K562 (cell line): ENCODE measurements around the gene ZNF768. TPM values are rescaled to one million over a fixed set of nuclear protein-coding genes. Genes with fewer than 3 reads are reported as not detected.
A peak's percentile ranks its signal among the peaks of the same experiment; 100 is the strongest.

Source experiments
- DACH1 ChIP-seq: fragments of 450-650 bp; IDR thresholded peaks from 2 replicates; pipeline ENCODE4 v1.6.1; 2018; ENCODE audit not compliant: partially characterized antibody
- ERF ChIP-seq: fragments of 450-650 bp; formaldehyde crosslinking; IDR thresholded peaks from 2 replicates; pipeline ENCODE4 v1.4.0; 2020; ENCODE audit warnings: mild to moderate bottlenecking, mixed read lengths
- HINFP ChIP-seq: fragments of 450-650 bp; conservative IDR thresholded peaks from 2 replicates; pipeline ENCODE4 v1.6.1; 2016; ENCODE audit warnings: missing genetic modification characterization, low read depth, mild to moderate bottlenecking, control low read depth, missing compliant biosample characterization
- L3MBTL2 ChIP-seq: fragments of 450-650 bp; IDR thresholded peaks from 2 replicates; pipeline ENCODE4 v1.6.1; 2016; ENCODE audit warnings: mild to moderate bottlenecking, moderate library complexity
- MECOM ChIP-seq: fragments of 250-450 bp; sonication (Bioruptor Pico); IDR thresholded peaks from 2 replicates; pipeline ENCODE4 v1.8.0; 2022; ENCODE audit warnings: inconsistent platforms
- MITF ChIP-seq: IDR thresholded peaks from 2 replicates; pipeline ENCODE4 v1.6.1; 2014; ENCODE audit warnings: antibody characterized with exemption
- NCOA6 ChIP-seq: fragments of 450-650 bp; IDR thresholded peaks from 2 replicates; pipeline ENCODE4 v1.6.1; 2017; ENCODE audit warnings: mild to moderate bottlenecking
- PML ChIP-seq: IDR thresholded peaks from 2 replicates; pipeline ENCODE4 v1.6.1; 2012; ENCODE audit warnings: low read length, inconsistent platforms
- RFX1 ChIP-seq: fragments of 450-650 bp; IDR thresholded peaks from 2 replicates; pipeline ENCODE4 v1.6.1; 2016; ENCODE audit warnings: mild to moderate bottlenecking, moderate library complexity
- SMARCC2 ChIP-seq: fragments of 450-650 bp; IDR thresholded peaks from 2 replicates; pipeline ENCODE4 v1.6.1; 2017; ENCODE audit warnings: antibody characterized with exemption, moderate library complexity, mild to moderate bottlenecking, low read depth
- XRCC4 ChIP-seq: IDR thresholded peaks from one replicate; pipeline ENCODE4 v1.6.1; 2011; ENCODE audit not compliant: insufficient read depth, insufficient read length; ENCODE audit errors: extremely low read depth
- ZNF77 ChIP-seq: fragments of 250-450 bp; sonication (Bioruptor Pico); IDR thresholded peaks from 2 replicates; pipeline ENCODE4 v1.5.0; 2020
- polyA plus RNA-seq, 8 experiments: library from polyadenylated mRNA; depleted of rRNA in 4 of 8; stranded (reverse) in 5 of 8; unstranded in 3 of 8; fragments of >200 nt; fragmentation: Nextera tagmentation in 2 of 8; fragmentation: Illumina TruSeq in 1 of 8; extraction: Ambion mirVana in 2 of 8; extraction: Trizol in 1 of 8; gene quantifications; 2 replicates each; pipeline versions ENCODE4 v1.2.1 to v1.2.3, GENCODE V29; 2011 to 2014; ENCODE audit warnings: inconsistent platforms in 1 of 8, missing spikeins in 1 of 8
- total RNA-seq, 7 experiments: library from RNA; depleted of rRNA in 6 of 7; stranded (reverse); fragments of >200 nt in 6 of 7; fragmentation: Illumina TruSeq in 2 of 7; extraction: Trizol in 2 of 7; gene quantifications; 2 replicates each; pipeline versions ENCODE4 v1.2.1 to v1.2.3, GENCODE V29; 2011 to 2021; ENCODE audit warnings: low replicate concordance in 1 of 7
- TF ChIP-seq, protein P1 (sequence below), 3 experiments: fragments of 200-800 bp in 1 of 3; fragments of 250-450 bp in 1 of 3; fragments of 450-650 bp in 1 of 3; sonication (Bioruptor Pico) in 1 of 3; sonication (Bioruptor generic) in 1 of 3; formaldehyde crosslinking in 1 of 3; IDR thresholded peaks; 2 replicates each; pipeline versions ENCODE4 v1.6.1 to v1.8.0; 2016 to 2022; ENCODE audit warnings: mild to moderate bottlenecking in 2 of 3, missing genetic modification characterization in 2 of 3, missing compliant biosample characterization in 1 of 3, moderate library complexity in 1 of 3

Gene ZNF768
- total and polyA plus RNA-seq, 9 of the 15 experiments (the other 6 are each of a cell fraction or from before 2014, with no cell fraction given): 0.13 to 50.7 (median 26.9) TPM

DNA sequence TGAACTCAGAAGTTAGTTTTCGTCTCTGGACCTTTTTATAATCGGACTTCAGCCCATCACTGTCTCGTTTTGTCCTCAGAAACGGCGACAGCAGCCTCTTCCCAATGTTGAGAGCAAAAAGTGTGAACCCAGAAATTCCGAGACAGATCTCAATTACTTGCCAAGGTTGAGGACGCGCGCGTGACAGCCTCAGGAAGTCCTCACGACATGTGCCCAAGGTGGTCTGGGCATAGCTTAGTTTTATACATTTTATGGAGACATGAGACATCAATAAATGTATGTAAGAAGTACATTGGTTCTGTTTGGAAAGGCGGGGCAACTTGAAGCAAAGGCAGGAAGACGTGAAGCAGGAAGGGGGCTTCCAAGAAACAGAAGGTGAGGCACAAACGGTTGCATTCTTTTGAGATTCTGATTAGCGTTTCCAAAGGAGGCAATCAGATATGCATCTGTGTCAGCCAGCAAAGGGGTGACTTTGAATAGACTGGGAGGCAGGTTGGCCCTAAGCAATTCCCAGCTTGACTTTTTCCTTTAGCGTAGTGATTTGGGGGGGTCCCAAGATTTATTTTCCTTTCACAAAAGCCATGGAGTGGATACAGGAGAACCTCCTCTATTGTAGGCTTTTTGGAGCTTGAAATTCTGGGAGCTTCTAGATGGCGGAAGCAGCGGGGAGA, 8.9 kb upstream of the ZNF768 start (continued):
- TF ChIP-seq, protein P1, sequence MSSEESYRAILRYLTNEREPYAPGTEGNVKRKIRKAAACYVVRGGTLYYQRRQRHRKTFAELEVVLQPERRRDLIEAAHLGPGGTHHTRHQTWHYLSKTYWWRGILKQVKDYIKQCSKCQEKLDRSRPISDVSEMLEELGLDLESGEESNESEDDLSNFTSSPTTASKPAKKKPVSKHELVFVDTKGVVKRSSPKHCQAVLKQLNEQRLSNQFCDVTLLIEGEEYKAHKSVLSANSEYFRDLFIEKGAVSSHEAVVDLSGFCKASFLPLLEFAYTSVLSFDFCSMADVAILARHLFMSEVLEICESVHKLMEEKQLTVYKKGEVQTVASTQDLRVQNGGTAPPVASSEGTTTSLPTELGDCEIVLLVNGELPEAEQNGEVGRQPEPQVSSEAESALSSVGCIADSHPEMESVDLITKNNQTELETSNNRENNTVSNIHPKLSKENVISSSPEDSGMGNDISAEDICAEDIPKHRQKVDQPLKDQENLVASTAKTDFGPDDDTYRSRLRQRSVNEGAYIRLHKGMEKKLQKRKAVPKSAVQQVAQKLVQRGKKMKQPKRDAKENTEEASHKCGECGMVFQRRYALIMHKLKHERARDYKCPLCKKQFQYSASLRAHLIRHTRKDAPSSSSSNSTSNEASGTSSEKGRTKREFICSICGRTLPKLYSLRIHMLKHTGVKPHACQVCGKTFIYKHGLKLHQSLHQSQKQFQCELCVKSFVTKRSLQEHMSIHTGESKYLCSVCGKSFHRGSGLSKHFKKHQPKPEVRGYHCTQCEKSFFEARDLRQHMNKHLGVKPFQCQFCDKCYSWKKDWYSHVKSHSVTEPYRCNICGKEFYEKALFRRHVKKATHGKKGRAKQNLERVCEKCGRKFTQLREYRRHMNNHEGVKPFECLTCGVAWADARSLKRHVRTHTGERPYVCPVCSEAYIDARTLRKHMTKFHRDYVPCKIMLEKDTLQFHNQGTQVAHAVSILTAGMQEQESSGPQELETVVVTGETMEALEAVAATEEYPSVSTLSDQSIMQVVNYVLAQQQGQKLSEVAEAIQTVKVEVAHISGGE (CRISPR knock-in tag; IDR thresholded peaks at IDR 0.05): peak in 1 of 3 experiments; percentile 51; a peak in 1 of 6 replicates
- TF ChIP-seq ERF (no peak), SMARCC2 (no peak), MECOM (CRISPR knock-in tag) (no peak), RFX1 (no peak), XRCC4 (no peak), MITF (peak; percentile 30; the same call in 1 of the 2 replicates), NCOA6 (no peak), HINFP (no peak), ZNF77 (CRISPR knock-in tag) (no peak), PML (peak; percentile 67), L3MBTL2 (peak; percentile 44; the same call in 1 of the 2 replicates), DACH1 (no peak)
